ENCODE data around the gene CNRIP1.

The CNRIP1 gene

GRCh38 chr2:68293755-68294154 is 26.0 kb downstream of the CNRIP1 start:
- H3K4me3 Mint-ChIP-seq, result no peak overlapping the region
- no peaks in the 10 kb centered on the region for H3K4me1 Mint-ChIP-seq (ENCODE audit: low read depth)
- DNase-seq (ENCODE audit: low spot score), result no peak
- no peaks in the 10 kb centered on the region for H3K9me3 Mint-ChIP-seq
- H3K27me3 Mint-ChIP-seq (ENCODE audit: low read depth), result peaks cover 19% of the 10 kb centered on the region
- H3K27ac Mint-ChIP-seq, result no peak overlapping the region
- no peaks in the 10 kb centered on the region for H3K36me3 Mint-ChIP-seq (ENCODE audit: low read depth)

DNA sequence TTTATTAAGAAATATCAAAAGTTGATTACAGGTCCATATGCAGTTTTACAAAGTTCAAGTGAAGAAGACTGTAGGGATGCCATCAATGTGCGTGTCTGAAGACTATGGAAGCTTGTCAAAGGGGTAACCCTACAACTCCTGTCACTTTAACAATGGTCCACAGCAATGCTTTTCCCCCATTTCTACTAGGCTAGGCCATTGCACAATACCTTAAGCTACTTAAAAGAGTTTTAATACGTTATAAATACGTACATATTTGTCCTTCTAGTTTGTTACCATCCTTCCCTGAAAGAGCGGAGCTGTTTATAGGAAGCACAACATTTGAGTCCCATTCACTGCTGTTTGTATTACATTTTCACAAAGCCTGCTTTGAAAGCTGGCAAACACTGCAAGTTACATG is 26.7 kb downstream of the CNRIP1 start:
- DNase-seq (ENCODE audit: low spot score), result no peak
- no peaks in the 10 kb centered on the region for H3K4me1 Mint-ChIP-seq (ENCODE audit: low read depth)
- H3K36me3 Mint-ChIP-seq (ENCODE audit: low read depth), result no peaks in the 10 kb centered on the region
- H3K27me3 Mint-ChIP-seq (ENCODE audit: low read depth), result peaks cover 23% of the 10 kb centered on the region
- no peak overlapping the region for H3K27ac Mint-ChIP-seq
- no peak overlapping the region for H3K4me3 Mint-ChIP-seq
- H3K9me3 Mint-ChIP-seq, result no peaks in the 10 kb centered on the region

- no peaks in the 10 kb centered on the region for H3K36me3 Mint-ChIP-seq (ENCODE audit: low read depth)
- no peak overlapping the region for H3K27ac Mint-ChIP-seq
- H3K4me1 Mint-ChIP-seq (ENCODE audit: low read depth), result no peaks in the 10 kb centered on the region
- peaks cover 30% of the 10 kb centered on the region for H3K27me3 Mint-ChIP-seq (ENCODE audit: low read depth)
- no peak overlapping the region for H3K4me3 Mint-ChIP-seq
- H3K9me3 Mint-ChIP-seq, result no peaks in the 10 kb centered on the region
- DNase-seq (ENCODE audit: low spot score), result no peak
Measured at GRCh38 chr2:68292108-68292710, 27.5 kb downstream of the CNRIP1 start.

- Mint-ChIP-seq H3K36me3 (ENCODE audit: low read depth) (no peaks in the 10 kb centered on the region), H3K27me3 (ENCODE audit: low read depth) (peaks cover 38% of the 10 kb centered on the region), H3K9me3 (no peaks in the 10 kb centered on the region), H3K4me1 (ENCODE audit: low read depth) (no peaks in the 10 kb centered on the region), H3K4me3 (no peak overlapping the region), H3K27ac (no peak overlapping the region)
- DNase-seq (ENCODE audit: low spot score), result no peak
Measured at GRCh38 chr2:68291314-68291713, 28.4 kb downstream of the CNRIP1 start.

GRCh38 chr2:68290901-68291300 is 28.8 kb downstream of the CNRIP1 start:
- no peaks in the 10 kb centered on the region for H3K9me3 Mint-ChIP-seq
- no peaks in the 10 kb centered on the region for H3K36me3 Mint-ChIP-seq (ENCODE audit: low read depth)
- H3K27me3 Mint-ChIP-seq (ENCODE audit: low read depth), result peaks cover 42% of the 10 kb centered on the region
- H3K4me3 Mint-ChIP-seq, result no peak overlapping the region
- no peak overlapping the region for H3K27ac Mint-ChIP-seq
- no peaks in the 10 kb centered on the region for H3K4me1 Mint-ChIP-seq (ENCODE audit: low read depth)
- DNase-seq (ENCODE audit: low spot score), result no peak

- no peak for DNase-seq (ENCODE audit: low spot score)
- Mint-ChIP-seq H3K9me3 (no peaks in the 10 kb centered on the region), H3K4me3 (no peak overlapping the region), H3K27me3 (ENCODE audit: low read depth) (peaks cover 57% of the 10 kb centered on the region), H3K36me3 (ENCODE audit: low read depth) (no peaks in the 10 kb centered on the region), H3K27ac (no peak overlapping the region), H3K4me1 (ENCODE audit: low read depth) (peaks cover 3% of the 10 kb centered on the region)
Measured at GRCh38 chr2:68287580-68288441, 31.9 kb downstream of the CNRIP1 start.

DNA sequence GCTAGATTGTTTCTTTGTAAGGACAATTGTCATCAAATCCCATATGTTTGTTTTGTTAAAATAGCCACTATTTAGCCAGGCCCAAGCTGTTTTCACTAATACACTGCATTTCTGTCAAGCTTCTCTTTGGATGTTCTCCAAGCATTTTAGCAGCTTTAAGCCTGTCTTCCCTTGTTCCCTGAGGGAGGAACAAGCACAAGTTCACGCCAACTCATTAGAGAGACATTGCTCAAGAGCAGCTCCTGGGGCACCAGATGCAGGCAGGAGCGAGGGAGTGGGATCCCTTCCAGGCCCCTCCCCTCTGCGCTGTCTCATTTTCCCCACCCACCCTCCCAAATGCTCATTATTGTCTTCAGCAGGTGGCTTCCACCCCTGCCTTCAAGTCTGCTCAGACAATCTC is 34.9 kb downstream of the CNRIP1 start:
- Mint-ChIP-seq H3K27ac (no peak overlapping the region), H3K36me3 (ENCODE audit: low read depth) (no peaks in the 10 kb centered on the region), H3K9me3 (no peaks in the 10 kb centered on the region), H3K27me3 (ENCODE audit: low read depth) (peaks cover 55% of the 10 kb centered on the region), H3K4me3 (no peak overlapping the region), H3K4me1 (ENCODE audit: low read depth) (peaks cover 8% of the 10 kb centered on the region)
- no peak for DNase-seq (ENCODE audit: low spot score)

- Mint-ChIP-seq H3K36me3 (ENCODE audit: low read depth) (no peaks in the 10 kb centered on the region), H3K27me3 (ENCODE audit: low read depth) (peaks cover 51% of the 10 kb centered on the region), H3K27ac (no peak overlapping the region), H3K9me3 (no peaks in the 10 kb centered on the region), H3K4me1 (ENCODE audit: low read depth) (peaks cover 8% of the 10 kb centered on the region), H3K4me3 (no peak overlapping the region)
- no peak for DNase-seq (ENCODE audit: low spot score)
Measured at GRCh38 chr2:68283419-68283812, 36.3 kb downstream of the CNRIP1 start.

GRCh38 chr2:68282811-68283418 is 36.8 kb downstream of the CNRIP1 start:
- no peak for DNase-seq (ENCODE audit: low spot score)
- Mint-ChIP-seq H3K27me3 (ENCODE audit: low read depth) (peaks cover 49% of the 10 kb centered on the region), H3K4me1 (ENCODE audit: low read depth) (peaks cover 8% of the 10 kb centered on the region)

DNA sequence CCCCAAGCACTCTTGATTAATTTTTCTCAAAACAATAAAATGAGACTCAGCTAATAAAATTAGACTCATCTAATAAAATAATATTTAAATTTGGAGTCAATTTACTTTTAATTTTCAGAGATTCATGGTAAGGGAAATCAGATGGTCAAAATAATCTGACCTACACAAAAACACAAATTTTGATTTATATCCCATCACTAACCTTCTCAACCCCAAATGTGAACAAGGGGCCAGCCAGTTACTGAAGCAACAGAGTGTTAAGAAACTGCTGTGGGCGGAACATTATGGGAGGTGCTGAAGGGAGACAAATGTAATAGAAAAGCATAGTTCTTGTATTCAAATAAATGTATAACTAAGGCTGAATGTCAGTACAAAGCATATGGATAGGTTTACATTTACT is 39.0 kb downstream of the CNRIP1 start:
- Mint-ChIP-seq H3K4me3 (no peak overlapping the region), H3K36me3 (ENCODE audit: low read depth) (no peaks in the 10 kb centered on the region), H3K27ac (no peak overlapping the region), H3K27me3 (ENCODE audit: low read depth) (peaks cover 37% of the 10 kb centered on the region), H3K9me3 (no peaks in the 10 kb centered on the region), H3K4me1 (ENCODE audit: low read depth) (peaks cover 8% of the 10 kb centered on the region)
- no peak for DNase-seq (ENCODE audit: low spot score)

More at GRCh38 chr2:68282811-68283418, 36.8 kb downstream of the CNRIP1 start:
- H3K4me3 Mint-ChIP-seq, result no peak overlapping the region
- no peaks in the 10 kb centered on the region for H3K36me3 Mint-ChIP-seq (ENCODE audit: low read depth)
- no peak overlapping the region for H3K27ac Mint-ChIP-seq
- no peaks in the 10 kb centered on the region for H3K9me3 Mint-ChIP-seq

- H3K27ac Mint-ChIP-seq, result no peak overlapping the region
- peaks cover 8% of the 10 kb centered on the region for H3K4me1 Mint-ChIP-seq (ENCODE audit: low read depth)
- no peak overlapping the region for H3K4me3 Mint-ChIP-seq
- H3K36me3 Mint-ChIP-seq (ENCODE audit: low read depth), result no peaks in the 10 kb centered on the region
- DNase-seq (ENCODE audit: low spot score), result no peak
- H3K27me3 Mint-ChIP-seq (ENCODE audit: low read depth), result peaks cover 36% of the 10 kb centered on the region
- H3K9me3 Mint-ChIP-seq, result no peaks in the 10 kb centered on the region
Measured at GRCh38 chr2:68280348-68280747, 39.4 kb downstream of the CNRIP1 start.

DNA sequence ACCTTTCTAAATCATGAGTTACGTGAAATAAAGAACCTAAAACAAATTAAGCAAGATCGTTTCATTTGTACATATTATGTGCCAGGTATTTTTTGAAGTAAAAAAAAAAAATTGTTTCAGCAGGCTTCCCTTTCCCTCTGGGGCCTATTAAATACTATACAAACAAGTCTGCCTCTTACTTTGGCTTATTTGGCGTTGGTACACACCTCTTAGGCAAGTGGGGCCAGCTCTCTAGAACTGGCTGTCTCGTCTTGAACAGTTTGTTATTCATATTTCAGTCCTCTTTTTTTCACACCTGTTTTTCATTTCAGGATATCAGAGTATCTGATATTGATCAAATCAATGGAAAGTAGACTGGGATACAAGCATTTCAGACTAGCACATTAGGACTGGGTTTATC is 40.1 kb downstream of the CNRIP1 start:
- H3K27me3 Mint-ChIP-seq (ENCODE audit: low read depth), result peaks cover 33% of the 10 kb centered on the region
- no peak for DNase-seq (ENCODE audit: low spot score)
- H3K27ac Mint-ChIP-seq, result no peak overlapping the region
- H3K4me1 Mint-ChIP-seq (ENCODE audit: low read depth), result peaks cover 8% of the 10 kb centered on the region
- H3K36me3 Mint-ChIP-seq (ENCODE audit: low read depth), result no peaks in the 10 kb centered on the region
- H3K9me3 Mint-ChIP-seq, result no peaks in the 10 kb centered on the region
- H3K4me3 Mint-ChIP-seq, result no peak overlapping the region

DNA sequence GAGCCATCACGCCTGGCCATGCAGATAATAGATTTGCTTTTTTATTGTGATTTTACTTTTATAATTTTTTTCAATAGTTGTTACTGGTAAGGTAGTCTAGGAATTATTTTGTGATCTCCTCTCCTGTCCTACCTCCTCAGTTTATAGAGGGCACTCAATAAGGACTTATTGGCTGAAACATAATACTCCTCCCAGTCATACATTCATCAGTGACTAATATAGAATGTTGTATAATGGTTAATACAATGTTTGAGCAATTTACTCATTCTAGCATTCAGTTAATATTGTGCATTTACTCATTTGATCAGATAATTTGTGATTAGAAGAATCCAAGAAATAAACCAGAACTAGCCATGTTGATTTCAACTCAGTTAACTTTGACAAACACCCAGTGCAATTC is 41.6 kb downstream of the CNRIP1 start:
- Mint-ChIP-seq H3K4me3 (no peak overlapping the region), H3K9me3 (no peaks in the 10 kb centered on the region), H3K36me3 (ENCODE audit: low read depth) (no peaks in the 10 kb centered on the region), H3K27ac (no peak overlapping the region), H3K27me3 (ENCODE audit: low read depth) (peaks cover 36% of the 10 kb centered on the region), H3K4me1 (ENCODE audit: low read depth) (peaks cover 8% of the 10 kb centered on the region)
- no peak for DNase-seq (ENCODE audit: low spot score)

- DNase-seq (ENCODE audit: low spot score), result no peak
- Mint-ChIP-seq H3K9me3 (no peaks in the 10 kb centered on the region), H3K27ac (no peak overlapping the region), H3K36me3 (ENCODE audit: low read depth) (no peaks in the 10 kb centered on the region), H3K4me3 (no peak overlapping the region), H3K4me1 (ENCODE audit: low read depth) (no peaks in the 10 kb centered on the region), H3K27me3 (ENCODE audit: low read depth) (peaks cover 40% of the 10 kb centered on the region)
Measured at GRCh38 chr2:68274022-68274421, 45.7 kb downstream of the CNRIP1 start.
